GM12891 (cell line): ENCODE results near the gene ARHGAP26.
"Not testable (repeated sequence)": the region's sequence is repeated elsewhere in the genome, so short reads cannot be mapped to it uniquely, and the experiment has no call there.

Source experiments
- DNase-seq: peaks from one replicate; pipeline ENCODE4 v3.0.0; 2011; ENCODE audit warnings: low spot score; ENCODE audit not compliant: insufficient read length
- FAIRE-seq: peaks from 2 replicates; lab custom pipeline; 2011; peaks lifted over from hg19 to GRCh38; lab: Jason Lieb, UNC
- PAX5 ChIP-seq: IDR thresholded peaks from 2 replicates; pipeline ENCODE4 v1.6.1; 2011; ENCODE audit warnings: low read length, moderate library complexity, mild to moderate bottlenecking; ENCODE audit not compliant: insufficient read depth, severe bottlenecking
- POLR2A ChIP-seq: IDR thresholded peaks from 2 replicates; pipeline ENCODE4 v1.6.1; 2011; ENCODE audit warnings: low read depth, low read length, control low read depth
- POLR2AphosphoS5 ChIP-seq: IDR thresholded peaks from 2 replicates; pipeline ENCODE4 v1.6.1; 2011; ENCODE audit warnings: low read depth, low read length, control low read depth
- POU2F2 ChIP-seq: IDR thresholded peaks from 2 replicates; pipeline ENCODE4 v1.6.1; 2011; ENCODE audit warnings: low read depth, mild to moderate bottlenecking, control low read depth, low read length, moderate library complexity
- SPI1 ChIP-seq: IDR thresholded peaks from 2 replicates; pipeline ENCODE4 v1.6.1; 2011; ENCODE audit warnings: low read depth, low read length, control low read depth
- TAF1 ChIP-seq: IDR thresholded peaks from 2 replicates; pipeline ENCODE4 v1.6.1; 2011; ENCODE audit warnings: low read depth, low read length, control low read depth

The ARHGAP26 gene

GRCh38 chr5:142959683-142960657, 189.8 kb downstream of the ARHGAP26 start:
- FAIRE-seq (peak; percentile 13), DNase-seq (no peak)
- TF ChIP-seq SPI1 (no peak), POLR2AphosphoS5 (no peak), PAX5 (no peak), POLR2A (no peak), TAF1 (no peak), POU2F2 (no peak)

GRCh38 chr5:142961440-142962173, 191.4 kb downstream of the ARHGAP26 start:
- no peak for FAIRE-seq
- TF ChIP-seq SPI1: no peak
- TF ChIP-seq TAF1: no peak
- TF ChIP-seq POLR2A: no peak

GRCh38 chr5:142962174-142962533, 192.0 kb downstream of the ARHGAP26 start:
- FAIRE-seq: no peak
- no peak for DNase-seq
- TF ChIP-seq POU2F2 (no peak), PAX5 (no peak), POLR2AphosphoS5 (no peak), SPI1 (no peak), POLR2A (no peak), TAF1 (no peak)

More at GRCh38 chr5:142961440-142962173, 191.4 kb downstream of the ARHGAP26 start:
- DNase-seq: no peak

GRCh38 chr5:142965258-142966120, 195.3 kb downstream of the ARHGAP26 start:
- not testable (repeated sequence) for DNase-seq, FAIRE-seq

GRCh38 chr5:142966121-142966420, 195.9 kb downstream of the ARHGAP26 start:
- DNase-seq (no peak), FAIRE-seq (no peak)
- TF ChIP-seq POU2F2 (no peak), SPI1 (no peak), PAX5 (no peak)

GRCh38 chr5:142969186-142969585, 199.0 kb downstream of the ARHGAP26 start:
- peak; percentile 48 for FAIRE-seq
- DNase-seq: no peak
- no peak for TF ChIP-seq POLR2AphosphoS5
- TF ChIP-seq SPI1: no peak
- TF ChIP-seq POLR2A: no peak
- no peak for TF ChIP-seq TAF1
- no peak for TF ChIP-seq POU2F2
- no peak for TF ChIP-seq PAX5

GRCh38 chr5:142969624-142970439, 199.7 kb downstream of the ARHGAP26 start:
- FAIRE-seq: no peak
- TF ChIP-seq PAX5 (no peak), POU2F2 (no peak), POLR2A (no peak), POLR2AphosphoS5 (no peak), SPI1 (no peak), TAF1 (no peak)
- DNase-seq: no peak

GRCh38 chr5:142970440-142971030, 200.4 kb downstream of the ARHGAP26 start:
- DNase-seq (no peak), FAIRE-seq (peak; percentile 5)
- TF ChIP-seq PAX5: no peak
- TF ChIP-seq POLR2AphosphoS5: no peak
- TF ChIP-seq POLR2A: no peak
